ENCODE results near the gene SLC16A5.

GRCh38 chr17:75138519-75138918 is 50.8 kb downstream of the SLC16A5 start:
- TF ChIP-seq CTCF (IDR thresholded peaks at IDR 0.05) (no peak), POLR2A (IDR thresholded peaks at IDR 0.05) (no peak), POLR2AphosphoS5 (IDR thresholded peaks at IDR 0.05) (no peak), EP300 (IDR thresholded peaks at IDR 0.05) (no peak)

All from gastroesophageal sphincter (tissue), 3 donors.